HG03196 (cell line): ENCODE results near the gene GZF1.

Experiments
- ATAC-seq: cut with Tn5 transposase; IDR thresholded peaks from one replicate; pipeline ENCODE4 v1.9.1; 2021; ENCODE audit not compliant: unreplicated experiment

Gene GZF1

DNA sequence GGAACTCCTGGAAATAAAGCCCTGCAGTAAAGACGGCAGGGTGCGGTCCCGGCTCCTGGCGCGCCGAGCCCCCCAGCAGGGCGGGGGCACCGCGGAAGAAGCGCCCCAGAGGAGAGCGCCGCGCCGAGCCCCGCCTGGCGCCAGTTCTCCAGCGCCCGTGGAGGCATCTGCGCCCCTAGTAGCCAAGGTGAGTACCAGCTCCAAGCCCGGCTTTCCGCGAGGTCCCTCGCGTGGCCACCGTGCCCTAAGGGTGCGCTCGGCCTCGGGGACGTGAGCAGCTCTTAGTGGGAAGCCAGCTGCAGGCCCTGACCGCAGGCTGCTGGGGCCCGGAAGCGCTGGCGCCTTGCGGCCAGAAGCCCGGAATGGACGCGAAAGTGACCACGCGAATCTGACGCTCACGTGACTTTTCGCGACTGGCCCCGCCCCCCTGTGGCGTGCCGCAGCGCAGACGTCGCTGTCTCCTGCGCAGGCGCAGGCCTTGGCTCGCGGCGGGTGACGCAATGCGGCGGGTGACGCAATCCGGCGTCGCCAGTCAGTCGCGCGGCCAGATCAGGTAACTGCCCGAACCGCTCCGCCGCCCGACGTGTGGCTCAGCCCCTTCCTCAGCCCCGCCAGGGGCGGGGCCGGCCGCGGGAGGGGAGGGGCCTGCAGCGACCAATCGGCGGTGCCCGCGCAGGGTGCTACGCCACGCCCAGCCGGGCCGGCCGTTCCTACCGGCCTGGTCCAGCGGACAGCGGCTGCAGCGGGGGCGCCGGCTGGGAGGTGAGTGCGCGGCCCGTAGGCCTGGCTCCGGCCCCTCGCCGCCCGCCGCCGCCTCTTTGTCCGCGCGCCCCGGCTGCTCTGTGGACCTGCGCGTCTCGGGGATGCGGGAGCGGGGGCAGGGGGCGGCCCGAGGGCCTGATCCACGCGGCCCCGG is at the start of gene GZF1:
Gene GZF1 (plus strand): TSS at position 707 of the 916 bp plus-strand sequence. CDS start 2,202 bp downstream, outside the sequence.
- peak; percentile 60 for ATAC-seq

DNA sequence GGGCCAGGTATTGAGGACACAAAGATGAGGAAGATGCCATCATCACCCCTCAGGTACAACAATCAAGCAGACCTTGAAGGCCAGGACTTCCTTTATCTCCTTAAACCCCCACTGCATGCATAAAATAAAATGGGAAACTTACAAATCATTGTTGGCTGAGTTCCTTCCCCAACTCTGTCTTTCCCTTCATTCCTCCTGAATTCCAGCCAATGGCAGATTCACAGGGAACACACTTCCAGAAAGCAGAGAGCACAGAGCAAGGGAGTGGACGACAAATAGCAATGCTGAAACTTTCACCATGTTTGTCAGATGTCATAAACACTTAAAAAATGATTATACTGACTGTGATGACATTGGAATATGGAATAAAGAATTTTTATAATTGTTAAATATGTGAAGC is 48.7 kb upstream of the GZF1 start:
- ATAC-seq, result no peak

DNA sequence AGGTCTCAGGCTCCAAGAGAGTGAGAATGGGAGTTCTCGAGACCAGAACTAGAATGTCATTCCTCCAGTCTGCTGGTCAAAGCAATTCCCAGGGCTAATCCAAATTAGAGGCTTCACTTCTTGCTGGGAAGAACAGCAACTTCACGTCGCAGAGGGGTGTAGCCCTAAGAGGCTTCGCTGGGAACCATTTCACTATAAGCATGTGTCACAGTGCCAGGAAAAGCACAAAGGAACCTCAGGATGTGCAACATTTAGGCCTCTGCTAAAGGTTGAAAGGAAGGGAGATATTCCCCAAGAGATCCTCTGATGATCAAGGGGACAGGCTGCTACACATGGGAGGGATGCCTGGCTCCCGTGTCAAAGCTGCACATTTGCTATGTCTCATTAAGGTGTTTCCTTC is 47.3 kb upstream of the GZF1 start:
- ATAC-seq, result no peak

DNA sequence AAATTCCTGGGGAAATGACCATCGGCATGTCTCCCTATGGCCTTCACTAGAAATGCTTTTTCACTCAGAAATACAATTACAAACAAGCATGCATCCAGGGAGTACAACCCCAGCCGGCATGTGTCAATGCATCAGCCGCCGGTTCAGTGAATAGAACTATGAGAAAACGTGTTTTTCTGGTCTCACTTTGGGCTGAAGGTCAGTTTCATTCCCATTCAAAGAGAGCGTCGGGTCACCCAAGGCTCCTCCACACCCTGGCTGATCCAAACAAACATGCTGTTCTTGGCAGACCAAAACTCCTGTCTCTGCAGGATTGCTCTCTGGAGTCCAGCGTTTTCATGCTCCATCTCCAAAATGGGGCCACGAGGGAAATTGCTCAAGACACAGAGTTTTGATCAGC is 46.9 kb upstream of the GZF1 start:
- no peak for ATAC-seq

DNA sequence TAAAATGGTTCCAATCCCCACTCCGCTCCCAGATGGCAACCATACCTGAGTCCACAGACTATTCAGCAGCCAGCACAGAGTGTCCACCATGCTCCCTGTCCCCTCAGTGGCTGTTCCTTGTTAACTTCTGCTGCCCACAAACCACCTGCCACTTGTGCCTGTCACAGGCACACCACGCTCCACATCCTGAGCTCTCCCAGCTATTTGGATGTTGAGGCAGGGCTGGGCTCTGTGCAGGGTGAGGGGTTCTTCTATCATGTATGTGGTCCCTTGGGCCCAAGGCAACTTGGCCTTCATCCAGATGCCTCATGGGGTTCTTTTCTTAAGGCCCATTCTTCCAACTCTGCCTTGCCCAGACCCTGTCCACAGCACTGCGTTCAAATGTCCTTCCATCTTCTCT is 45.4 kb upstream of the GZF1 start:
- ATAC-seq, result no peak

DNA sequence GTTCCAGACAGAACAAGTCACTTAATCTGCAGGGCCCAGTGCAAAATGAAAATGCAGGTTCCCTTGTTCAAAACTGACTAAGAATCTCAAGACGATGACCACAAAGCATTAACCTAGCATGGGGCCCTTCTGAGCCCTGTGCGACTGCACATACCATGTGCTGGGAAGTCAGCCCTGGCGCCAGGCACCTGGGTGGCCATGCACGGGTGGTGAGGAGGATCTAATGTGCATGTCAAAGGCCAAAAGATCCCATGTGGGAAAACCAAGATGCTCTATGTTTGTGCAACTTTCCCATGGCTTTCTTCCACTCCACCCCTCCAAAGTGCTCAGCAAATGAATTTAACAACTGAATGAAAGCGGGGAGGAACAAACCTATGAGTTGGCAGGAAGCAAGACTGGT is 44.9 kb upstream of the GZF1 start:
- ATAC-seq, result no peak

DNA sequence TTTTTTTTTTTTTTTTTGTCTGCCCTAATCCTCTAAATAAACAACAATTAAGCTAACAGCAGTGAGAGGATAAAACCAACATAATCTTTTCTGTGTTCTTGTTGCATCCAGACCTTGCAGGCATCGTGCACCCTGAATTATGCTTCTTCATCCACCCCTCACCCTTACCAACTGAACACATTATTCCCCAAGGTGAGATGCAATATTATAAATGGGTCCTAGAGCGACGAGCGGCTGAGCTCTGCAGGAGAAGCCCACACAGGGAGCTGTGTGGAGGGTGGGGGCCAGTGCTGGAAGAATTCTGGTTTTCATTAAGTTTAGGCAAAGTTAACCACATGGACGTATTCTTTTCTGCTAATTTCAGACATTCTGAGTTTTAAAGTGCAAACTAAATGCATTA is 43.6 kb upstream of the GZF1 start:
- no peak for ATAC-seq

DNA sequence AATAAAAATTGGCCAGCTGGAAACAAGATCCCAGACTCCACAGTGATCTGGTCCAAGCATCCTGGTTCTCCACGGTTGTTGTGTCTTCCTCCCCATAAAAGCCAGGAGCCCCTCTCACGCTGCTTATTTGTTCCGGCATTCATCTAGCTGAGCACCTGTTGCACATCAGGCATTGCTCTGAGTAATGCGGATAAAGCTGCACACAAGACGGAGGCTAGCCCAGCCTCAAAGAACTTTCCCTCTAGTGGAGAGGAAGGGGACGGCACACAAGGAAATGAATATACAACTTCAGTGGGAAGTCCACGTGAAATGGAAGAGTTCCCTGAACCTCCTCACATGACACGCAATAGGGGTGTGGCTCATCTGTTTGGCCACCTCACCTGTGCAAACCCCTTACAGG is 41.7 kb upstream of the GZF1 start:
- ATAC-seq, result no peak

DNA sequence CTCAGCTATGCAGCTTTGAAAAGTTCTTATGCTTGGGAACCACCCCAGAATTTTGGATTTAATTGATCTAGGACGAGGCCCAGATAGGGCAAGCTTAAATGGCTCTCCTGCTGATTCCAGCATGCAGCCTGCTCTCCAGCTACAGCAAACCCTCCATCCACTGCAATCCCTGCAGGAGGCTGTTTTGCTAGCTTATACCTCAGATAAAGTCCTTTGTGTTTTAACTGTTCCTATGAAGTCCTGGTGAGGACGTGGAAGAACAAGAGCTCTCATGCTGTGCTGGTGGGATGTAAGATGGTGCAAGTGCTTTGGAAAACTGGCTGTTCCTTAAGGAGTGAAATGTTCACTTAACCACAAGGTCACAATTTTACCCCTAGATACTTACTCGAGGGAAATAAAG is 36.9 kb upstream of the GZF1 start:
- no peak for ATAC-seq

DNA sequence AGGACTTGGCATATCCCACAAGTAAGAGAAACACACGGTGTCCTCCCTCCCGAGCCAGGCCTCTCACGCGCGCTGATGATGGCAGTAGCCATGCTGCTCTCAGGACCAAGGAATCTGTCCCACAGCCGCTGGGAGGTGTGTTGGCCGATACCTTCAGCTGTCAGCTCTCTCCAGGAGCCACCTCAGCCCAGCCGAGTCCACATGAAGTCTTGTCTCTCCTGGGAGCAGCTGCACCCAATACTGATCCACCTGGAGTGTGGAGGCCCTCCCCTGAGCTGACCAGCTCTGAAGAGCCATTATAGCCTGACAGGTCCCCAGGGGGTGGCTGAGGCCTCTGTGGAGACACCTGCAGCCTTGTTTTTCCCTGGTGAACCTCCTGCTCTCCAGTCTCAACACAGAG is 35.2 kb upstream of the GZF1 start:
- ATAC-seq, result no peak

DNA sequence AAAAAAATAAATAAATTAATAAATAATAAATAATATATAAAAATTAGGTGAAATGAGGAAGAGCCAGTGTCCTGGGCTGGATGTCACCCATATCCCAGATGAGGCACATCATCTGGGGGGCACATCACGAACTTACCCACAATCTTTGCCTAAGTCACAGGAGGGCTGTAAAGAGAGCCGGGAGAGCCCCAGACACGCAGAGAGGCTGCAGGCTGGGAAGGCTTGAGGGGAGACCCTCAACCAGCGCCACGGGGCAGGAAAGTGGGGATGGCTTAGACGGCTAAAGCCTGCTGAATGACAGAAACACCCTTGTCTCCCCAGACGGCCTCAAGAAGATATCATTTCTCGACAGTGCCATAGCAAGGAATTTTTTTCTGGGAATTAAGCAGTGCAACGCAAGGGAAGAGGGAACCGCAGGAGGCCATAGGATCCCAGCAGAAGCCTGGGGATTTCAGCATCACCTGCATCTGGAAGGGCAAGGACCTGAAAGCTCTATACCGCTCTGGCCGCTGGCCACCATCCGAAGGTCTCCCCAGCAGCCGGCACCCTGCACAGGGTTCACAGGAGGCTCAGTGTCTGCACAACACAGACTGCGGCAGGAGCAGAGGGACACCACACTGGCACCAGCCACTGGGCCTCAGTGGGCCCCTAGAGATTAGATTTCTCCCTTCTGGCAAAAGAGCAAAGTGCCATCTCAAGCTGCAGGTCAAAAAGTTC is 34.2 kb upstream of the GZF1 start:
- ATAC-seq, result no peak

DNA sequence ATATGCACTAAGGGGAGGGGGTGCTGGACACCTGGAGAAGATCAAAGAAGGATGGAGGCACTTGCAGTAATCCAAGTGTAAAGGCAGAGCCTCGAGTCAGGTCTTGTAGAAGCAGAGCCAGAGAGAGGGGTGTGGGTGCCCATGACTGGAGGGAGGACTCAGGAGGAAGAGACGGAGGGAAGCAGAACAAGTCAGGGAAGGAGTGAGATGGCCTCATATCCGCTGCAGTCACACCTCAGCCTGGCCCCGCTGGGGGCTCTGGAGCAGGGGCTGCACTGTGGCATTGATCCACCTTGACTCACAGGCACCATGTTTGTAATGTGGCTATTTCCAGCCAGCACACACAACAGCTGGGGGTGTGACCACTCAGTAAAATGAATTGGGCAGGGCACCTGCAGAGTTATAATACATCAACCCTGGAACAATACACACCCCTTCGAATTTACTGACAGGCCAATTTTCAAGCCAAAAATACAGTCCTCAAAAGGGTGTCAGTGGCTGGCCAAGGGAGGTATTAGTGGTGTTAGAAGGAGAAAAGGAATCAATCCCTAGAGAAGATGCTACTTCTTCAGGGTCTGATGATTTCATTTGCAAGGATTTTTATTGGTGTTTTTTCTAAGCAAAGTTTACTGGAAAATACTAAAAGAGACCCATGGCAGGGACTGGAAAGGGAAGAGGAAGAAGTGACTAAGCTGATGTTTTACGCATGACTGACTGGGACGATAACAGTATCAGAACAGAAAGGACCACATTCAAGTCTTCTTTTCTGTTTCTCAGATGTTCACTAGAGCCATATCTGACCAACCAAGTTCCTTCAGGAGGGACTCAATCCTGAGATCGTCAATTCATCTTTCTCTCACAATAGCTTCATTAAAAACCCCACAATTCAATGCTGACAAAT is 30.3 kb upstream of the GZF1 start:
- no peak for ATAC-seq

DNA sequence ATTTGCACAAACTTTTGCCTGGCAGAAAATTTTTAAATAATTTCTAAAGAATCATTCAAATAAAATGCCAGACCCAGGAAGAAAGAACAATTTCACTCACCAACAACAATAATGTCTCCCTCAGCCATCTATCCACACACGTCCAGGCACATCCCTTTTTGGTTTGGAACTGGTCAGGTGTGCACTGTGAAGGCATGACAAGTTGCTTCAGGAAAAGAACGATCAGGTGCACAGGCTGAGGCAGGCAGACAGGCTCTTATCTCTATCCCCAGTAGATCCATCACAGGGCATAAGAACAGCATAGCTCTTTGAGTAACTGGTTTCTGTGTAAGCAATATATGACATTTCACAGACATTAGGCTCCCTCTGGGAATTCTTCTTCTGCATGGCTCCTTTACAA is 29.5 kb upstream of the GZF1 start:
- no peak for ATAC-seq

DNA sequence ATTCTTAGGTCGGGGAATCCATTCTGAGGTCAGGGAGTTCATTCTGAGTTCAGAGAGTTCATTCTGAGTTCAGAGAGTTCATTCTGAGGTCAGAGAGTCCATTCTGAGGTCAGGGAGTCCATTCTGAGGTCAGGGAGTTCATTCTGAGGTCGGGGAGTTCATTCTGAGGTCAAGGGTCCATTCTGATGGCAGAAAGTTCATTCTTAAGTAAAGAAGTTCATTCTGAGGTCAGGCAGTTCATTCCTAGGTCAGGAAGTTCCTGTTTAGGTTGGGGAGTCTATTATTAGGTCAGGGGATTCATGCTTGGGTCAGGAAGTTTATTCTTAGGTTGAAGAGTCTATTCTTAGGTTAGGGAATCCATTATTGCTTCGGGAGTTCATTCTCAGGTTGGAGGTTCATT is 27.9 kb upstream of the GZF1 start:
- ATAC-seq, result no peak

DNA sequence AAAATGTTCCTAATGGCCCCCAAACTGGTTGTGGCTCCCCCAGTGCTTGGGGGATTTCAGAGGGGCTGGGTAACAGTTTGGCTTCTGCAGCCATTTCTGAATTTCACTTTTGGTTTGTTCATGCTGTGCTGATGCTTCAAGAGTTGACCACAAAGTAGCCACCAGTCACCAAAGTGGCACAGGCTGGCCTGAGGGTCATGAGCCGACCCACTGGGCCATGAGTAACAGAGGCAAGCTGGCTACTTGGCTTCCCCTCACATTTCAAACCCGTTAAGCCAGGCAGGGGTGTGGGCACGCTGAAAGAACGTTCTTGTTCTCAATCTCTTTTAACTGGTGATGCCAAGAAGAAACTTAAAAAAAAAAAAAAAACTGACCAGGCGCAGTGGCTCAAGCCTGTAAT is 26.5 kb upstream of the GZF1 start:
- ATAC-seq, result no peak

DNA sequence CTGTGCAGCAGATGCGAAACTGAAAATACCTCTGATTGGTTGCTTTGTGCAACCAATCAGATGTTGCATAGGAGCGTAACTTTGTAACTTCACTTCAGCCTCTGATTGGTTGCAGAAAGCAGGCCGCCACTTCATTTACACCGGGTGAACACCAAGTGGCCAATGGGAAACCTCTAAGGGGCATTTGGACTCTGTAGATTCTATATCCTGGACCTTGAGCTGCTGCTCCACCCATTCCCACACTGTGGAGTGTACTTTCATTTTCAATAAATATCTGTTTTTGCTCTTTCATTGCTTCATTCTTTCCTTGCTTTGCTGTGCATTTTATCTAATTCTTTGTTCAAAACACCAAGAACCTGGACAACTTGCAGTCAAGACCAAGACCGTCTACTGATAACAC is 25.5 kb upstream of the GZF1 start:
- no peak for ATAC-seq

DNA sequence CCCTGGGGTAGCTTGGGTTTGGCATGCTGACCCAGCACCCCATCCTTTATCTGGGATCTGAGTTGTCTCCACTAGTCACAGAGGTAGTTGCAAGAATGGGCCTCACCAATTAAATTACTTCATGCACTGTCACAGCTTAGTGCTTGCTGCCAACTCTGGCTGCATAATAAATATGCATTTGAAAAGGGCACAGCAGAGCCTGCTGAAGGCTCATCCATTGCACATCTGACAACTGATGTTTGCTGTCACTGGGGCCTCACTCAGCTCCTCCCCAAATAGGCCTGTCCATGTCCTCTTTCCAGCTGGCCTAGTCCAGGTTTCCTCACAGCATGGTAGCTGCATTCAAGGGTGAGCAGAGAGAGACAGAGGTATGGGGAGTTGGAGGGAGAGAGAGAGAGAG is 24.7 kb upstream of the GZF1 start:
- ATAC-seq, result no peak

DNA sequence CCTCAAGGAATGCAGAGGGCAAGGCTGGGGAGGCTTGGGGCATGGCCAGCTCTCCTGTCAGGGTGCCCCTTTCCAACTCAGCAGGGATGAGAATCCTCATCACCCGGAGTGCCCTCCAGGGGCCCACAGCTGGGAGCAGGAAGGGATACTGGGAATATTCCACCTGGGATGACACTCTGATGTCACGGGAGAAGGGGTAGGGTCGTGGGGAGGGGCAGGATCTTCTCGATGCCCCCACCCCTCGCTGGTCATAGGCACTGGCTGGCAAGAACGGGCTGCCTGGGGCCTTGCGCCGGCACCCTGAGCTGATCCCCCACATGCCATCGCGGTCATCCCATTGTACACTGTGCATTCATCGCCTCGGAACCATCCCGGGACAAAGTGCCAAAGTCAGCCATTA is 22.0 kb upstream of the GZF1 start:
- no peak for ATAC-seq

DNA sequence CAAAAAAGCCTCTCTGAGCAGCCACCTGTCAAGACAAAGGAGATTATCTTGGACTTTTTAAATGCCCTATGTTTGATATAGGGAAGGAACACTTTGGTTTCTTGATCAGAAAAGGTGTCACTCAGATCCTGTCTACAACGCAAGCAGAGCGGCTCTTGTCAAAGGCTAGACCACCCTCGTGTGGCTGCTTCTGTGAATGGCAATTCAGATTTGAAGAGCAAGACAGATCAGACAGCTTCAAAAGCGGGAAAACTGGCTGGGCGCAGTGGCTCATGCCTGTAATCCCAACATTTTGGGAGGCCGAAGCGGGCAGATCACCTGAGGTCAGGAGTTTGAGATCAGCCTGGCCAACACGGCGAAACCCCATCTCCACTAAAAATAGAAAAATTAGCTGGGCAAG is 21.5 kb upstream of the GZF1 start:
- no peak for ATAC-seq

DNA sequence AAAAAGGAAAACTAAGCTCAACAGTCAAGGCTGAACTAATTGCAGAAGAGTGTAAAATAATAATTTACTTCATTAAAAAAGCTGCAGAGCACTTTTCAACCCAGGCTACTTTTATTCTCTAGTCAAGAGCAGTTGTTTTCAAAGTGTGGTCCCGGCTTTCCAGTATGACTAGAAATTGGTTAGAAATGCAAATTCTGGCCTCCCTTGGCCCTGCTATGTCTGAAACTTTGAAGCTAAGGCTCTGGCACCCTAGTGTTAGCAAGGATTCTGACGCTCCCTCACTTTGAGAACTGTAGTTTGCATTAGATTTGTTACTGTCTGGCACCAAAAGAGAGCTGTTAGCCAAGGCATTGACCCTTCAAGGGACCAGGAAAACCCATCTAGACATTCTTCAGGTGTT is 20.9 kb upstream of the GZF1 start:
- ATAC-seq, result no peak

DNA sequence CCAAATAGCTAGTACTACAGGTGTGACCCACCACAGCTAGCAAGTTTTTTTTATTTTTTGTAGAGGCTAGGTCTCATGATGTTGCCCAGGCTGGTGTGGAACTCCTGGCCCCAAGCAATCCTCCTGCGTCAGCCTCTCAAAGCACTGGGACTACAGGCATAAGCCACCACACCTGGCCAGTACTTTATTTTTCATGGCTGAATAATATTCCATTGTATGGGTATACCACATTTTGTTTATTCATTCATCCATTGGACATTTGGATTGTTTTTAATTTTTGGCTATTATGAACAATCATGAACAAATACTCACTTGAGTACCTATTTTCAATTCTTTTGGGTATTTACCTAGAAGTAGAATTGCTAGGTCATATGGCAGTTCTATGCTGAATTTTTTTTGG is 18.4 kb upstream of the GZF1 start:
- no peak for ATAC-seq
